Measurements from ENCODE around the gene HS6ST3.

- no peak for TF ChIP-seq CTCF (IDR thresholded peaks at IDR 0.05 in 4 of 5, conservative IDR thresholded peaks at IDR 0.05 in 1 of 5)
- TF ChIP-seq POLR2A (IDR thresholded peaks at IDR 0.05) = no peak
Observed at GRCh38 chr13:96825653-96826052, 735.7 kb downstream of the HS6ST3 start.
